Ectodermal cell (in vitro differentiated cells): ENCODE data around the gene CMTM7.

ENCODE experiments used
- H3K27ac ChIP-seq: 2 replicates; pipeline ENCODE4 v1.7.0; 2013; ENCODE audit warnings: mild to moderate bottlenecking, low read depth, low read length; ENCODE audit not compliant: insufficient read depth, poor library complexity, severe bottlenecking
- H3K27me3 ChIP-seq: 2 replicates; pipeline ENCODE4 v1.7.0; 2013; ENCODE audit warnings: mild to moderate bottlenecking, low read length; ENCODE audit not compliant: insufficient read depth, control insufficient read depth, poor library complexity, severe bottlenecking
- H3K36me3 ChIP-seq: one replicate; pipeline ENCODE4 v1.7.0; 2013; ENCODE audit warnings: low read length; ENCODE audit not compliant: control insufficient read depth, insufficient read depth
- H3K4me1 ChIP-seq: one replicate; pipeline ENCODE4 v1.7.0; 2013; ENCODE audit warnings: low read length; ENCODE audit not compliant: control insufficient read depth, insufficient read depth
- H3K4me3 ChIP-seq: 2 replicates; pipeline ENCODE4 v1.7.0; 2013; ENCODE audit warnings: low read depth, low read length, control low read depth; ENCODE audit not compliant: insufficient read depth
- H3K9me3 ChIP-seq: 2 replicates; pipeline ENCODE4 v1.7.0; 2013; ENCODE audit warnings: mild to moderate bottlenecking, low read length, moderate library complexity; ENCODE audit not compliant: control insufficient read depth
- WGBS, 2 experiments: methylation state at CpG; one replicate each; pipeline ENCODE4 v1.1.7; 2013; ENCODE audit warnings: missing lambda C conversion rate in 2 of 2; 5-methylcytosine and 5-hydroxymethylcytosine counted together

Gene CMTM7

GRCh38 chr3:32450426-32450825 is 58.8 kb downstream of the CMTM7 start:
- no peak overlapping the region for H3K27ac ChIP-seq
- no peaks in the 10 kb centered on the region for H3K36me3 ChIP-seq
- H3K27me3 ChIP-seq: no peaks in the 10 kb centered on the region
- no peak overlapping the region for H3K4me3 ChIP-seq
- WGBS, 2 experiments: 95 to 100% methylated on average over 2 of the region's 2 CpGs
- no peaks in the 10 kb centered on the region for H3K9me3 ChIP-seq
- no peaks in the 10 kb centered on the region for H3K4me1 ChIP-seq

- Histone ChIP-seq H3K4me3 (no peak overlapping the region), H3K36me3 (no peaks in the 10 kb centered on the region), H3K9me3 (no peaks in the 10 kb centered on the region), H3K27ac (peak overlapping the region; percentile 9), H3K4me1 (no peaks in the 10 kb centered on the region), H3K27me3 (no peaks in the 10 kb centered on the region)
- 84 to 87% methylated on average over 12 of the region's 12 CpGs for WGBS, 2 experiments
Measured at GRCh38 chr3:32450992-32451659, 59.5 kb downstream of the CMTM7 start.

- H3K9me3 ChIP-seq: no peaks in the 10 kb centered on the region
- H3K36me3 ChIP-seq: no peaks in the 10 kb centered on the region
- H3K4me3 ChIP-seq: no peak overlapping the region
- WGBS, 2 experiments: 92 to 96% methylated on average over 4 of the region's 4 CpGs
- no peaks in the 10 kb centered on the region for H3K4me1 ChIP-seq
- H3K27me3 ChIP-seq: no peaks in the 10 kb centered on the region
- no peak overlapping the region for H3K27ac ChIP-seq
Measured at GRCh38 chr3:32452009-32452408, 60.4 kb downstream of the CMTM7 start.

GRCh38 chr3:32453346-32453745 is 61.7 kb downstream of the CMTM7 start:
- Histone ChIP-seq H3K27ac (no peak overlapping the region), H3K9me3 (no peaks in the 10 kb centered on the region), H3K4me1 (no peaks in the 10 kb centered on the region), H3K36me3 (no peaks in the 10 kb centered on the region), H3K4me3 (no peak overlapping the region), H3K27me3 (no peaks in the 10 kb centered on the region)
- WGBS, 2 experiments: 94 to 97% methylated on average over 4 to 5 of the region's 5 CpGs

GRCh38 chr3:32454111-32454510 is 62.5 kb downstream of the CMTM7 start:
- 94% methylated on average over 6 of the region's 6 CpGs for WGBS, 2 experiments
- H3K27me3 ChIP-seq: no peaks in the 10 kb centered on the region
- H3K36me3 ChIP-seq: no peaks in the 10 kb centered on the region

GRCh38 chr3:32454731-32455608 is 63.3 kb downstream of the CMTM7 start:
- Histone ChIP-seq H3K27ac (no peak overlapping the region), H3K27me3 (no peaks in the 10 kb centered on the region), H3K4me3 (no peak overlapping the region), H3K36me3 (no peaks in the 10 kb centered on the region), H3K4me1 (peaks cover 8% of the 10 kb centered on the region), H3K9me3 (no peaks in the 10 kb centered on the region)
- whole genome bisulfite sequencing, 2 experiments: 93 to 94% methylated on average over 14 to 15 of the region's 15 CpGs

More at GRCh38 chr3:32454111-32454510, 62.5 kb downstream of the CMTM7 start:
- H3K9me3 ChIP-seq: no peaks in the 10 kb centered on the region
- H3K4me3 ChIP-seq: no peak overlapping the region
- H3K27ac ChIP-seq: no peak overlapping the region
- no peaks in the 10 kb centered on the region for H3K4me1 ChIP-seq

- no peak overlapping the region for H3K4me3 ChIP-seq
- H3K36me3 ChIP-seq: no peaks in the 10 kb centered on the region
- H3K27me3 ChIP-seq: no peaks in the 10 kb centered on the region
- H3K4me1 ChIP-seq: peaks cover 17% of the 10 kb centered on the region
- H3K27ac ChIP-seq: no peak overlapping the region
- 86 to 88% methylated on average over 15 of the region's 15 CpGs for WGBS, 2 experiments
- H3K9me3 ChIP-seq: no peaks in the 10 kb centered on the region
Measured at GRCh38 chr3:32455609-32456428, 64.2 kb downstream of the CMTM7 start.

- 84 to 86% methylated on average over 11 of the region's 11 CpGs for WGBS, 2 experiments
Measured at GRCh38 chr3:32456429-32457130, 64.9 kb downstream of the CMTM7 start.

GRCh38 chr3:32457971-32458471 is 66.4 kb downstream of the CMTM7 start:
- Histone ChIP-seq H3K27me3 (no peaks in the 10 kb centered on the region), H3K4me3 (no peak overlapping the region), H3K9me3 (no peaks in the 10 kb centered on the region), H3K4me1 (peaks cover 23% of the 10 kb centered on the region), H3K36me3 (no peaks in the 10 kb centered on the region), H3K27ac (no peak overlapping the region)
- WGBS, 2 experiments: 88 to 91% methylated on average over 9 of the region's 9 CpGs

More at GRCh38 chr3:32456429-32457130, 64.9 kb downstream of the CMTM7 start:
- no peak overlapping the region for H3K4me3 ChIP-seq
- H3K9me3 ChIP-seq: no peaks in the 10 kb centered on the region
- H3K27me3 ChIP-seq: no peaks in the 10 kb centered on the region
- H3K4me1 ChIP-seq: peaks cover 23% of the 10 kb centered on the region
- H3K36me3 ChIP-seq: no peaks in the 10 kb centered on the region
- no peak overlapping the region for H3K27ac ChIP-seq
